HepG2 (cell line): ENCODE data around the gene IL1R1.

Experiments used
- ATF1 ChIP-seq: IDR thresholded peaks from 2 replicates; pipeline ENCODE4 v1.6.1; 2016; ENCODE audit warnings: mild to moderate bottlenecking, control low read depth
- BHLHE40 ChIP-seq: IDR thresholded peaks from 2 replicates; pipeline ENCODE4 v1.6.1; 2011; ENCODE audit warnings: low read length, improper control_type of control experiment
- EP300 ChIP-seq, 3 experiments: sonication (generic) in 1 of 3; formaldehyde crosslinking in 1 of 3; IDR thresholded peaks; 2 replicates each; pipeline versions ENCODE4 v1.5.1 to v1.6.1; 2011 to 2020; ENCODE audit warnings: low read depth in 2 of 3, low read length in 2 of 3, borderline replicate concordance in 1 of 3, improper control_type of control experiment in 1 of 3, mild to moderate bottlenecking in 1 of 3, missing genetic modification reagents in 1 of 3, moderate library complexity in 1 of 3
- EZH2 ChIP-seq: conservative IDR thresholded peaks from 2 replicates; pipeline ENCODE4 v1.6.1; 2012; ENCODE audit warnings: mild to moderate bottlenecking, low read depth, low read length, moderate library complexity
- GABPA ChIP-seq, 2 experiments: IDR thresholded peaks; 2 replicates each; pipeline ENCODE4 v1.6.1; 2011 to 2016; ENCODE audit warnings: low read depth in 2 of 2, low read length in 1 of 2, missing biosample characterization in 1 of 2, missing genetic modification characterization in 1 of 2
- MTERF4 ChIP-seq: sonication (generic); formaldehyde crosslinking; IDR thresholded peaks from 2 replicates; pipeline ENCODE4 v1.8.0; 2023; ENCODE audit warnings: mild to moderate bottlenecking, missing genetic modification reagents
- POLR2AphosphoS2 ChIP-seq: IDR thresholded peaks from 2 replicates; pipeline ENCODE4 v1.6.1; 2011; ENCODE audit warnings: low read depth, low read length, improper control_type of control experiment
- TAF1 ChIP-seq: sonication (generic); formaldehyde crosslinking; IDR thresholded peaks from 2 replicates; pipeline ENCODE4 v1.4.0; 2020; ENCODE audit warnings: missing genetic modification reagents
- ZNF749 ChIP-seq: sonication (generic); formaldehyde crosslinking; IDR thresholded peaks from 2 replicates; pipeline ENCODE4 v1.8.0; 2022; ENCODE audit warnings: mild to moderate bottlenecking, missing genetic modification reagents, moderate library complexity, borderline replicate concordance
- TF ChIP-seq, protein P1 (sequence below): sonication (generic); formaldehyde crosslinking; IDR thresholded peaks from 2 replicates; pipeline ENCODE4 v1.8.1; 2022; ENCODE audit warnings: low read depth, mild to moderate bottlenecking, missing genetic modification reagents

GRCh38 chr2:102226171-102226570 lies 83.6 kb downstream of the IL1R1 start:
- no peak for TF ChIP-seq POLR2AphosphoS2
- TF ChIP-seq EZH2 = no peak
- no peak for TF ChIP-seq MTERF4 (CRISPR knock-in tag)
- no peak for TF ChIP-seq BHLHE40
- no peak for TF ChIP-seq ATF1
- no peak for TF ChIP-seq TAF1 (CRISPR knock-in tag)
- TF ChIP-seq, protein P1, sequence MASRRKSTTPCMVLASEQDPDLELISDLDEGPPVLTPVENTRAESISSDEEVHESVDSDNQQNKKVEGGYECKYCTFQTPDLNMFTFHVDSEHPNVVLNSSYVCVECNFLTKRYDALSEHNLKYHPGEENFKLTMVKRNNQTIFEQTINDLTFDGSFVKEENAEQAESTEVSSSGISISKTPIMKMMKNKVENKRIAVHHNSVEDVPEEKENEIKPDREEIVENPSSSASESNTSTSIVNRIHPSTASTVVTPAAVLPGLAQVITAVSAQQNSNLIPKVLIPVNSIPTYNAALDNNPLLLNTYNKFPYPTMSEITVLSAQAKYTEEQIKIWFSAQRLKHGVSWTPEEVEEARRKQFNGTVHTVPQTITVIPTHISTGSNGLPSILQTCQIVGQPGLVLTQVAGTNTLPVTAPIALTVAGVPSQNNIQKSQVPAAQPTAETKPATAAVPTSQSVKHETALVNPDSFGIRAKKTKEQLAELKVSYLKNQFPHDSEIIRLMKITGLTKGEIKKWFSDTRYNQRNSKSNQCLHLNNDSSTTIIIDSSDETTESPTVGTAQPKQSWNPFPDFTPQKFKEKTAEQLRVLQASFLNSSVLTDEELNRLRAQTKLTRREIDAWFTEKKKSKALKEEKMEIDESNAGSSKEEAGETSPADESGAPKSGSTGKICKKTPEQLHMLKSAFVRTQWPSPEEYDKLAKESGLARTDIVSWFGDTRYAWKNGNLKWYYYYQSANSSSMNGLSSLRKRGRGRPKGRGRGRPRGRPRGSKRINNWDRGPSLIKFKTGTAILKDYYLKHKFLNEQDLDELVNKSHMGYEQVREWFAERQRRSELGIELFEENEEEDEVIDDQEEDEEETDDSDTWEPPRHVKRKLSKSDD = no peak
- no peak for TF ChIP-seq GABPA (IDR thresholded peaks at IDR 0.05; ENCODE audit: low read depth, low read length)
- no peak for TF ChIP-seq GABPA (CRISPR knock-in tag; IDR thresholded peaks at IDR 0.05; ENCODE audit: low read depth)
- no peak for TF ChIP-seq ZNF749
- TF ChIP-seq EP300 (IDR thresholded peaks at IDR 0.05; ENCODE audit: low read depth in 2 of 2, low read length in 2 of 2) = no peak
- TF ChIP-seq EP300 (CRISPR knock-in tag; IDR thresholded peaks at IDR 0.05; ENCODE audit: borderline replicate concordance) = no peak
